Tibial nerve (tissue), 4 donors: ENCODE measurements around the gene MLKL. TPM values are rescaled to one million over a fixed set of nuclear protein-coding genes. Genes with fewer than 3 reads are reported as not detected.
"Not testable (repeated sequence)": the region's sequence is repeated elsewhere in the genome, so short reads cannot be mapped to it uniquely, and the experiment has no call there.

Experiments
- DNase-seq, 2 donors: peaks; one replicate each; pipeline ENCODE4 v3.0.0-alpha.2; 2019; ENCODE audit warnings: low spot score in 2 of 2
- H3K27ac ChIP-seq, 4 donors: fragments of 200-600 bp; sonication (generic) in 3 of 4; one replicate each; pipeline ENCODE4 v1.5.1; 2017 to 2019; ENCODE audit warnings: mild to moderate bottlenecking in 1 of 4
- H3K27me3 ChIP-seq, 2 donors: fragments of 200-600 bp; sonication (generic) in 1 of 2; one replicate each; pipeline versions ENCODE4 v1.5.1 to v1.6.0; 2017 to 2019
- H3K36me3 ChIP-seq, 3 donors: fragments of 200-600 bp; sonication (generic); one replicate each; pipeline ENCODE4 v1.5.1; 2018 to 2019
- H3K4me1 ChIP-seq, 4 donors: fragments of 200-600 bp; sonication (generic) in 3 of 4; one replicate each; pipeline ENCODE4 v1.5.1; 2017 to 2019
- H3K4me3 ChIP-seq, 4 donors: fragments of 200-600 bp; sonication (generic) in 3 of 4; one replicate each; pipeline ENCODE4 v1.5.1; 2017 to 2019; ENCODE audit warnings: mild to moderate bottlenecking in 1 of 4, moderate library complexity in 1 of 4
- H3K9me3 ChIP-seq, 4 donors: fragments of 200-600 bp; sonication (generic) in 3 of 4; one replicate each; pipeline ENCODE4 v1.5.1; 2017 to 2019
- CTCF ChIP-seq, 5 experiments: fragments of 200-600 bp in 3 of 5; fragments of 450-650 bp in 2 of 5; sonication (generic) in 3 of 5; IDR thresholded peaks; one replicate each; pipeline ENCODE4 v1.5.1; 2016 to 2019; ENCODE audit warnings: antibody characterized with exemption in 5 of 5, mild to moderate bottlenecking in 3 of 5, moderate library complexity in 2 of 5
- EP300 ChIP-seq, 2 donors: sonication (generic); formaldehyde crosslinking; IDR thresholded peaks; one replicate each; pipeline ENCODE4 v1.6.1; 2017; ENCODE audit warnings: antibody characterized with exemption in 2 of 2, mild to moderate bottlenecking in 1 of 2
- POLR2A ChIP-seq, 2 donors: fragments of 450-650 bp; IDR thresholded peaks; one replicate each; pipeline ENCODE4 v1.6.1; 2017; ENCODE audit warnings: antibody characterized with exemption in 2 of 2, mild to moderate bottlenecking in 2 of 2, moderate library complexity in 2 of 2
- WGBS, 2 donors: methylation state at CpG; one replicate each; pipeline ENCODE4 v1.1.5; 2018; 5-methylcytosine and 5-hydroxymethylcytosine counted together
- total RNA-seq, 4 donors: library from RNA; depleted of rRNA; stranded (reverse); fragments of >200 nt; gene quantifications; one replicate each; pipeline ENCODE4 v1.1.0, GENCODE V29; 2016

Gene MLKL
- total RNA-seq, 4 donors from 2014 or later, result 4.8 to 22.8 (median 10.2) TPM

GRCh38 chr16:74726716-74727115 lies 26.1 kb upstream of the MLKL start:
- H3K9me3 ChIP-seq, result peaks cover 0 to 13% (median 3%) of the 10 kb centered on the region in 4 donors
- no peak overlapping the region for H3K4me3 ChIP-seq
- H3K27ac ChIP-seq, result peak overlapping the region in 3 of 4 donors; percentile 74 to 89 (median 87)
- H3K36me3 ChIP-seq, result peaks cover 0 to 9% (median 0%) of the 10 kb centered on the region in 3 donors
- peaks cover 0 to 21% (median 12%) of the 10 kb centered on the region in 4 donors for H3K4me1 ChIP-seq
- no peak for DNase-seq
- WGBS, 2 donors, result 77 to 94% methylated on average over 2 of the region's 2 CpGs
- no peak for TF ChIP-seq EP300 (IDR thresholded peaks at IDR 0.05)
- no peak for TF ChIP-seq POLR2A (IDR thresholded peaks at IDR 0.05)
- TF ChIP-seq CTCF (IDR thresholded peaks at IDR 0.05), result peak in 1 of 5 experiments; percentile 18
- no peaks in the 10 kb centered on the region for H3K27me3 ChIP-seq

GRCh38 chr16:74725651-74726455 lies 25.2 kb upstream of the MLKL start:
- Histone ChIP-seq H3K36me3 (peaks cover 0 to 9% (median 0%) of the 10 kb centered on the region in 3 donors), H3K27ac (peak overlapping the region; percentile 63 to 89 (median 80)), H3K4me1 (peaks cover 0 to 21% (median 12%) of the 10 kb centered on the region in 4 donors), H3K27me3 (no peaks in the 10 kb centered on the region), H3K9me3 (peaks cover 0 to 13% (median 3%) of the 10 kb centered on the region in 4 donors), H3K4me3 (no peak overlapping the region)
- DNase-seq, result no peak
- TF ChIP-seq CTCF (IDR thresholded peaks at IDR 0.05) (no peak), POLR2A (IDR thresholded peaks at IDR 0.05) (no peak), EP300 (IDR thresholded peaks at IDR 0.05) (no peak)
- WGBS, 2 donors, result 81 to 85% methylated on average over 12 of the region's 12 CpGs

- no peak for DNase-seq
- H3K36me3 ChIP-seq, result peaks cover 0 to 9% (median 0%) of the 10 kb centered on the region in 3 donors
- H3K9me3 ChIP-seq, result peaks cover 0 to 13% (median 3%) of the 10 kb centered on the region in 4 donors
- H3K4me1 ChIP-seq, result peaks cover 0 to 21% (median 12%) of the 10 kb centered on the region in 4 donors
- WGBS, 2 donors, result 29 to 43% methylated on average over 14 of the region's 19 CpGs
- no peaks in the 10 kb centered on the region for H3K27me3 ChIP-seq
- TF ChIP-seq EP300 (IDR thresholded peaks at IDR 0.05) (peak in 1 of 2 donors; percentile 80), CTCF (IDR thresholded peaks at IDR 0.05) (peak in 4 of 5 experiments; percentile 38 to 56 (median 48)), POLR2A (IDR thresholded peaks at IDR 0.05) (no peak)
- no peak overlapping the region for H3K4me3 ChIP-seq
- H3K27ac ChIP-seq, result peak overlapping the region; percentile 67 to 89 (median 80)
These were observed 24.3 kb upstream of the MLKL start for GRCh38 chr16:74724820-74725549.

GRCh38 chr16:74723256-74723655 lies 22.6 kb upstream of the MLKL start:
- Histone ChIP-seq H3K4me3 (no peak overlapping the region), H3K36me3 (peaks cover 0 to 23% (median 0%) of the 10 kb centered on the region in 3 donors), H3K27me3 (no peaks in the 10 kb centered on the region), H3K27ac (peak overlapping the region in 1 of 4 donors; percentile 89), H3K4me1 (peaks cover 0 to 21% (median 12%) of the 10 kb centered on the region in 4 donors), H3K9me3 (peaks cover 0 to 13% (median 3%) of the 10 kb centered on the region in 4 donors)
- DNase-seq, result no peak
- 77 to 86% methylated on average over 7 of the region's 7 CpGs for WGBS, 2 donors
- TF ChIP-seq EP300 (IDR thresholded peaks at IDR 0.05) (no peak), POLR2A (IDR thresholded peaks at IDR 0.05) (no peak), CTCF (IDR thresholded peaks at IDR 0.05) (no peak)

- peak overlapping the region in 1 of 4 donors; percentile 44 for H3K27ac ChIP-seq
- peaks cover 0 to 27% (median 0%) of the 10 kb centered on the region in 3 donors for H3K36me3 ChIP-seq
- H3K27me3 ChIP-seq, H3K4me3 ChIP-seq, DNase-seq: not testable (repeated sequence)
- peaks cover 0 to 21% (median 12%) of the 10 kb centered on the region in 4 donors for H3K4me1 ChIP-seq
- peaks cover 0 to 10% (median 3%) of the 10 kb centered on the region in 4 donors for H3K9me3 ChIP-seq
- 83 to 97% methylated on average over 2 of the region's 2 CpGs for WGBS, 2 donors
These were observed 21.5 kb upstream of the MLKL start for GRCh38 chr16:74722156-74722555.
